Measurements from ENCODE around the gene NIPAL4. TPM values are rescaled to one million over a fixed set of nuclear protein-coding genes. Genes with fewer than 3 reads are reported as not detected.

NIPAL4 gene
- total RNA-seq, 1 experiment from 2014 or later = not detected

- H2BK5ac ChIP-seq (ENCODE audit: insufficient read length, low read length) = no peak overlapping the region
- H4K5ac ChIP-seq (ENCODE audit: insufficient read length, low read depth, low read length) = no peak overlapping the region
- no peak overlapping the region for H2BK12ac ChIP-seq (ENCODE audit: insufficient read length, low read depth, low read length)
- H3K9me3 Mint-ChIP-seq = no peaks in the 10 kb centered on the region
- peak overlapping the region in 1 of 3 experiments; percentile 45; a peak in 2 of 7 replicates for H3K27ac Mint-ChIP-seq
- H2BK120ac ChIP-seq (ENCODE audit: low read depth, low read length, poor library complexity, severe bottlenecking) = no peak overlapping the region
- H3T11ph ChIP-seq (ENCODE audit: low read length) = no peak overlapping the region
- H3K4me1 ChIP-seq (ENCODE audit: insufficient read depth, low read length) = no peaks in the 10 kb centered on the region
- no peak overlapping the region for H2AFZ ChIP-seq (ENCODE audit: low read length)
- no peaks in the 10 kb centered on the region for H3K27me3 ChIP-seq (ENCODE audit: insufficient read depth, low read length)
- no peak overlapping the region for H4K91ac ChIP-seq (ENCODE audit: insufficient read length, low read depth, low read length)
- no peaks in the 10 kb centered on the region for H3K9me3 ChIP-seq (ENCODE audit: control insufficient read depth, low read depth, low read length)
- H3K56ac ChIP-seq (ENCODE audit: insufficient read length, low read depth, low read length) = no peak overlapping the region
- no peaks in the 10 kb centered on the region for H3K79me2 ChIP-seq (ENCODE audit: insufficient read depth, low read length)
- no peaks in the 10 kb centered on the region for H3K79me1 ChIP-seq (ENCODE audit: insufficient read depth, low read depth, low read length, poor library complexity, severe bottlenecking)
- no peak overlapping the region for H3K27ac ChIP-seq (ENCODE audit: insufficient read length, low read depth, low read length)
- no peak overlapping the region for H3K9ac ChIP-seq (ENCODE audit: extremely low read depth, insufficient read length, low read length)
- H3K27me3 Mint-ChIP-seq (ENCODE audit: low read depth) = no peaks in the 10 kb centered on the region
- no peak overlapping the region for H4K8ac ChIP-seq (replicated peaks; ENCODE audit: insufficient read length, low read depth, low read length)
- no peak overlapping the region for H3K4ac ChIP-seq (ENCODE audit: low read depth, low read length)
- H3K18ac ChIP-seq (ENCODE audit: insufficient read length, low read depth, low read length) = no peak overlapping the region
- H3K4me1 Mint-ChIP-seq = no peaks in the 10 kb centered on the region
- no peaks in the 10 kb centered on the region for H4K20me1 ChIP-seq (ENCODE audit: control insufficient read depth, insufficient read depth, insufficient read length)
- no peak overlapping the region for H2BK20ac ChIP-seq (ENCODE audit: low read depth, low read length, poor library complexity, severe bottlenecking)
- H3K4me2 ChIP-seq (ENCODE audit: insufficient read depth, insufficient read length, low read length) = no peak overlapping the region
- no peak overlapping the region for H2AK5ac ChIP-seq (ENCODE audit: insufficient read length, low read length)
- H3K36me3 Mint-ChIP-seq (ENCODE audit: insufficient read depth in 1 of 3, low read depth in 3 of 3) = peaks cover 5 to 27% (median 22%) of the 10 kb centered on the region in 3 experiments; a peak in 6 of 7 replicates
- no peaks in the 10 kb centered on the region for H3K23me2 ChIP-seq (ENCODE audit: insufficient read length, low read depth, low read length, poor library complexity, severe bottlenecking)
- no peak for TF ChIP-seq CTCF (conservative IDR thresholded peaks at IDR 0.05)
- DNase-seq = no peak
- H3K4me3 Mint-ChIP-seq = no peak overlapping the region
- no CpG with 5 or more reads among the region's 2 CpGs for WGBS (ENCODE audit: extremely low coverage, insufficient read length, low lambda C conversion rate)
- no peak overlapping the region for H2BK15ac ChIP-seq (ENCODE audit: low read depth, low read length)
- H3K23ac ChIP-seq (ENCODE audit: insufficient read length, low read depth, low read length) = no peak overlapping the region
- no peak overlapping the region for H3K14ac ChIP-seq (ENCODE audit: insufficient read depth, low read length)
Measured at GRCh38 chr5:157485340-157485739, 25.3 kb downstream of the NIPAL4 start.
